GM19239 (cell line): Measurements from ENCODE around the gene PITPNB.

Experiments used
- DNase-seq: peaks from one replicate; pipeline ENCODE4 v3.0.0; 2011; ENCODE audit warnings: low spot score; ENCODE audit not compliant: insufficient read length
- FAIRE-seq: peaks from 2 replicates; lab custom pipeline; 2011; peaks lifted over from hg19 to GRCh38; lab: Jason Lieb, UNC

PITPNB gene

DNA sequence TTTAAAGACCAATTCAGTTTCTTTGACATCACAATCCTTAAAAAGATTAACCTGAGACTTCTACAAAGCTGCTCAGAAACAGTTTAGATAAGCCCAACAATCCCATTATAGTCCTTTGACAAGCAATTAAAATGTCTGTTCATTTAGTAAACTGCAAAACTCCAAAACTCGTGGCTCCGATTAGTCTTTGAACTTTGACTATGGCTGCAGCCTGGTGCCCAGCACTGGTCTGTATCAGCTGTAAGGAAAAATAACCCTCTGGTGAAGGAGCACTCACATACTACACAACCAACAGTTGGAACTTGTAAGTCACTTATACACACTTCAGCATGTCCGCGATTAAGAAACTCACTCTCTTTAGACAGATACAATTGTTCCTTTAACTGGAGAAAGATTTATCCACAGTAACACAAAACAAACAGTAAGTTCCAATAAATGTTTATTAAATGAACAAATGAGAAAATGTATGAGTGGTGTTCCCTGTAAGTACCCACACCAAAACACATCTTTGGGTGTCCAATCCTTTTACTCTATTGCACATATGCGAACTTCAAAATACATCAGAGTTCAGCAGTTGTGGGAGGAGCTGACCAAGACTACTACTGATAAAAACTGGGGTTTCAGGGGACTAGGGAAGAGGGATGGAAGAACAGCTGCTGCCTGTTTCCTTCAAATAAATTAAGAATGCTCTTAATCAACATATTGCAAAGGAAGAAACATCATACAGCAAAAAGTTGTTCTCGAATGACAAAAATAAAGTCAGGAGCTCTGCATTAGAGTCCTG lies 36.4 kb downstream of the PITPNB start:
- no peak for DNase-seq
- FAIRE-seq = peak; percentile 18

DNA sequence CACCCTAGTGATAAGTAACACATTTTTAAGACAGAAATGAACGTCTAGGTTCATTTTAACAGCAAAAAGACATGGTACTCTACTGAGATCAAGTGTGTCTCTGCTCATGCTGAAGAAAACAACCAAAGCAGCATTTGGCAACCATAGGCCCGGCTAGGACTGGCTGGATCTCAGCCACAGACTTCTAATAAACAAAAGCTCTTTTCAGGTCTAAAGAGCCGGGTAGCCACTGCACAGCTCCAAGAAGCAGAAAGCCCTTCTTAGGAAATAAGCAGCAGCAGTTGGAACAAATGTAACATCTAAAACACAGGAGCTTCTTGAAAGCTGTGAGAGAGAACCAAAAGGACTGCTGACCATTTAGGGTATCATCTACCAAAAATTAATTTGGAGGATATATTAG lies 37.6 kb downstream of the PITPNB start:
- DNase-seq = no peak
- no peak for FAIRE-seq

GRCh38 chr22:27880778-27881394 lies 38.2 kb downstream of the PITPNB start:
- DNase-seq (no peak), FAIRE-seq (peak; percentile 74)

DNA sequence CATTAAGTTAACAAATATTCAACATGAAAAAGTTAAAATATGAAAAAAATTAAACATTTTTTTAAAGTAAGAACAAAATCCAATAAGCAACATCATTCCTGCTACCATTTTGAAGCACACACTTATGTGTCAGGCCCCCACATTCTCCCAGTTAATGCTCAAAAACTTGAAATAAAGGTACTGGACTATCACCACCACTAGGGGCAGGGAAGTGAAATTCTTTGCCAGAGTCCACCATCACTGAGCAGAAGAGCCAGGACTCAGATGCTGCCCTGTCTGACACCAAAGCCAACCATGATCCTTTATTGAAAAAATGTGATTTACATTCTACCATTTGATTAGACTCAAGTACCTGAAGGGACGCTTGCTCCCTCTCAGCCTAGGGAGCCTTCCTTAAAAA lies 39.1 kb downstream of the PITPNB start:
- FAIRE-seq = peak; percentile 44
- no peak for DNase-seq

- FAIRE-seq (no peak), DNase-seq (no peak)
These were observed 40.5 kb downstream of the PITPNB start for GRCh38 chr22:27878541-27878940.

GRCh38 chr22:27877501-27877900 lies 41.6 kb downstream of the PITPNB start:
- FAIRE-seq (peak; percentile 84), DNase-seq (no peak)

- FAIRE-seq (peak; percentile 4), DNase-seq (no peak)
These were observed 42.4 kb downstream of the PITPNB start for GRCh38 chr22:27876684-27877083.

DNA sequence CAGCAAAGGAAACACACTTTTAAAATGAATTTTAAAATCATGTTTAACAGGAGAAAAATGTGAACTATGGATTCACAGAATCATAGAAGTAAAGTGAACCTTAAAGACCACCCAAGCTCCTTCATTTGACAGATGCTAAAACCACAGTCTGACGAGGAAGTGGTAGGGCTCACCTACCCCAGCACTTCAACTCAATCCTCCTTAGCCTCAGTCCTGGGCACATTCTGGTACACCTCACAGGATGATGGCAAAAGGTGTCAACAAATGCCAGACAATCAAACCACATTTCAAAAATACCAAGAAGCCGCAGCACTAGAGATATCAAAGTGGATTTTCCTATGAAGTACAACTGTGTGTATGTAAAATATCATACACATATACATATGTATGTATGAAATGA lies 43.1 kb downstream of the PITPNB start:
- DNase-seq = no peak
- FAIRE-seq = no peak

DNA sequence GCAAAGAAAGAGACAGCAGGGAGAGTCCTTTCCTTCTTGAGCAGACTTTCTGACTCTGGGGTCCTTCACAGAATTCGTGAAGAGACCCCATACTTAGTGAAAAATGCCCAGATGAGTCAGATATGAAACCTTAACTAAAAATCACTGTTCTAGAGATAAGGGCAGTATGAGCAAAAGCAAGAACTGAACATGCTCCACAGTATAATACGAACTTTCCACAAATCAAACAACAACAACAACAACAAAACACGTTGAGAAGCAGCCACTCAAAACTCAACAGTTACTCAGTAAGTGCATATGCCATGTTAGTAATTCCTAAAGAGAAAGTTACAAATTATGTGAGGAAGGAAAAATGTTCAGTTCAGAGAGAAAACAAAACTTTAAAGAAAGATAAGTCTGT lies 44.3 kb downstream of the PITPNB start:
- FAIRE-seq (no peak), DNase-seq (no peak)

DNA sequence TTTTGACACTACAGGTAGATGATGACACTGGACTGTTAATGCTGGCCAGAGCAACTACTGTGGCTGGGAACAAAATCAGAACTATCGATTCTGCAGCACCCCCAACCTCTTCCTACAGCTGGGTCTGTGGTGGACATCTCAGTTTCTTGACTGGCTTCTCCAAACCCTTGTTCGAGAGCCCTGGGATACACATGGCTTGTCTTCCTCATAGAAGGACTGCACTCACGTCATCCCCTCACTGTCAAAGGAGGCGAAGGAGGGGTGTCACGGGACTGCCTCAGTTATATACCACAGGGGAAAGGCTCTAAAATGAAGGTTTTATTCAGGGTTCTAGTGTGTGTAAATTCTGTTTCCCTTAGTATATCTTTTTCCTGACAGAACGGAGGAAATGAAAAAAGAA lies 44.9 kb downstream of the PITPNB start:
- DNase-seq = no peak
- no peak for FAIRE-seq

DNA sequence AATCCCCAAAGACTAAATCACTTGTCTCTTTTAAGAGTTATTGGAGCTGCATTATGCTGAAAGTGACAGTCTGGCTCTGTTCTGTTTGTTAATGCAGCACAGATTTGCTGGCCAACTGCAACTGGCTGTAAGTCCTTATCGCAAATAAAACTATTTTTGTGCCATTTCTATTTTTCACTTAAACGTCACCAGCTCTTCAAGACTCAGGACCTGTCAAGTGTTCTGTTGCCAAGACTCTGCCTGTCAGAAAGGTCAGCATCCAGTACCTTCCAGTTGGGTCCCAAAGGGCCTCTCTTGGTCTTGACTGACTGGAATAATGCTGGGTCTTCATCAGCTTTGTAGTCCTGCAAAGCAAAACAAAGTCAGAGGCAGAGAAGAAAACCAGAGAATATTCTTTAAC lies 45.6 kb downstream of the PITPNB start:
- DNase-seq (no peak), FAIRE-seq (no peak)

DNA sequence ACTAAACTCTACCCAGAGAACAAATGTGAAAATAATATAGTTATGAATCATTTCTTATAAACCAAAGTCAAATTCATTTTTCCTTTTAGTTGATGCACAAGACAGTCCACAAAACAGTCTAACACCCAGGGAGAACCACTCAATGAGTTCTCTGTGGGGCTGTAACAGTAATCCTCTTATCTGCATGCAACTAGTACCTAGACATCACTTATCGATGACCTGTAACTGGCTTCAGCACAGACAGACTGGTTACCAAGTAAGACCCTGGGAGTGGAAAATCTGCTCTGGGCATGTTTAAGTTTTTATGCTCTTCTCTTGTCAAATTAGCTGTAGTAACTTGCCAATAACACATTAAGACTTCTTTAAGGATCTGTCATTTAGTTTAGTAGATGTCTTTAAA lies 46.6 kb downstream of the PITPNB start:
- FAIRE-seq = no peak
- no peak for DNase-seq

DNA sequence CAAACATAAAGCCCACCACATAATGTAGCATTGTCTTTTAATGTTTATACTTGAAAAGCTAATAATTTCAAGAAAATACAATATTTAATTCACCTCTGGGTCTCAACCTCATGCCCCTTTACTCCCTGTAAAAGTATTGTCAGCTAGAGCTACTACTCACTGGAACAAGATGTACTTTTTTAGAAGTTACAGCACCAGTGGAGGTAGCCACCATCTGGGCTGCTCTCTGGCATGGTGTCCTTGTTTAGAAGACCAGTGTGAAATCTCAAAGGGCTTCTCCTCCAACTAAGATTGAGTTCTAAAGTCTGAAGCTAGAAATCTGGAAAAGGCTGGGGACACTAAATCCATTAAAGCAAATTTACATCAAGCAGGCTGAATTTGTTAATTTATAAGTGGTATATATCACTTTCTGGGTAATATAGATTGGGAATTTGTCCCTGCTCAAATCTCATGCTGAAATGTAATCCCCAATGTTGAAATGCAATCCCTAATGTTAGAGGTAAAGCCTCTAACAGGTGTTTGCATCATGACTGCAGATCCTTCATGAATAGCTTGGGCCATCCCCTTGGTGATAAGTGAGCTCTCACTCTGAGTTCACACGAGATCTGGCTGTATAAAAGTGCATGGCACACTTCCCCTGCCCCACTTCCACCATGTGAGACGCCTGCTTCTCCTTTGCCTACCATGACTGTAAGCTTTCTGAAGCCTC lies 47.6 kb downstream of the PITPNB start:
- FAIRE-seq (no peak), DNase-seq (no peak)

DNA sequence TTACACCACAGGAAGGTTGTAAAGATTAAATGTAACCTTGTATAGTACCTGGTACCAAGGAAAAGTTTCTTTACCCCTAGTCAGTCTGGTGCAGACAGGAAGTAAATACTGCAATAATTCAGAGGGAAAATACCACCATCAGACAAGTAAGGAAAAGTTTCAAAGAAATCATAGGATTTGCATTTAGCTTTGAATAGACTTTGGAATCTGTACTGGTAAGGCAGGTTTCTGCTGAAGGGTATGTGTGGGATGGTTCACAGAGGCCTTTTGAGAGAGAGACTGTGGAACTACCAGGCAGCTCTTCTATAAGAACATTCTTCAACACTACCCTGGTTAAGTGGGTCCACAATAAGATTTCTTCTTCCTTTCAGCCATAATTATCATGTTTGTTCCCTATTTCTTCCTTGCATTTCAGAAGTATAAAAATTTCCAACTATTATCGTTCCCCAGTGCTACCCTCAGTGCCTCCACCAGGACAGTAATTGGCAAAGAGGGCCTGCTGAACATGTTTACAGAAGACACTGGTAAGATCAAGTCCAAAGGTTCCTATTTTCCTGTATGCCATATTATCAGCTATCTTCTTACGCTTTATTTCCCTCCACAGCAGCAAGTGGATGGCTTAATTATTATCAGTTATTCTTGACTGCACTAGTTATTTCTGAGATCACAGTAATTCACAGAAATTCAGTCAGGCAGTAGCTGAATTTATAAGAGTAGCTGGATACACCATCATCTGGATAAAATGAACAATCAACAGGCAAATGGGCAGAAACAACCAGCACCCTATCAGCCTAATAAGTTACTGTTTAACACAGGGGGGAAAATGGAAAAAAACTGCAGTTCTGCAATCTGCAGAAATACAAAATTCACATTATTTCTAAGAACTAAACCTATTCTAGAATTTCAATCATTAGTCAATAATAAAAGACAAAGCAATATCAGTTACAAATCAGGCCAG lies 48.5 kb downstream of the PITPNB start:
- FAIRE-seq = no peak
- DNase-seq = no peak

GRCh38 chr22:27868732-27869282 lies 50.2 kb downstream of the PITPNB start:
- FAIRE-seq (no peak), DNase-seq (no peak)

- FAIRE-seq = peak; percentile 44
- no peak for DNase-seq
These were observed 50.9 kb downstream of the PITPNB start for GRCh38 chr22:27867953-27868731.

- DNase-seq (no peak), FAIRE-seq (peak; percentile 64)
These were observed 51.7 kb downstream of the PITPNB start for GRCh38 chr22:27867085-27867952.
